Peyer's patch (tissue), 4 donors: ENCODE measurements around the gene ARFGAP3.

Experiments
- CTCF ChIP-seq, 6 experiments: fragments of 450-650 bp in 4 of 6; fragments of 200-600 bp in 2 of 6; sonication (generic) in 1 of 6; IDR thresholded peaks; one replicate each; pipeline ENCODE4 v1.5.1; 2017 to 2019; ENCODE audit warnings: antibody characterized with exemption in 6 of 6, mild to moderate bottlenecking in 3 of 6, moderate library complexity in 1 of 6
- POLR2A ChIP-seq, 2 donors: fragments of 450-650 bp; IDR thresholded peaks; one replicate each; pipeline ENCODE4 v1.5.1; 2017; ENCODE audit warnings: antibody characterized with exemption in 2 of 2, mild to moderate bottlenecking in 2 of 2, moderate library complexity in 2 of 2

DNA sequence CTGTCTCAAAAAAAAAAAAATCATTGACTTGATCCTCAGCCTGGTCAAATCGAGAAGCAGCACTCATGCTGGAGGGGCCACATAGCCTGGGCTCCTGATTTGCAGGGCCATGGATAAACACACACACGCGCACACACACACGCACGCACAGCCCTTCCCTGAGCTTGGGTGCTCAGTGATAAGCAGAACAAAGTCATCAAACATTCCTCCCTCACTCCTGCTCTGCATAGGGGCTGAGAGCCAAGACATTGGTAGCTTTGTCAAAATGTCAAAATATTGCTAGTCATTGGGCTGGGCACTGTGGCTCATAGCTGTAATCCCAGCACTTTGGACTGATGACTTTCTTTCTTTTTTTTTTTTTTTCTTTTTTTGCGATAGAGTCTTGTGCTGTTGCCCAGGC lies 102.4 kb downstream of the ARFGAP3 start:
- no peak for TF ChIP-seq CTCF (IDR thresholded peaks at IDR 0.05)
- no peak for TF ChIP-seq POLR2A (IDR thresholded peaks at IDR 0.05)
